SK-N-SH treated with all-trans-retinoic acid at 6 μM for 48 hours (cell line): ENCODE results near the gene IVNS1ABP.
A peak's percentile ranks its signal among the peaks of the same experiment; 100 is the strongest.

ENCODE experiments used
- ATAC-seq: fragments of 200-7000 bp; cut with Tn5 transposase; 3 replicates; pipeline ENCODE4 v1.9.1; 2020; ENCODE audit warnings: mild to moderate bottlenecking, moderate library complexity
- ARNTL ChIP-seq: fragments of 450-650 bp; formaldehyde crosslinking; IDR thresholded peaks from 2 replicates; pipeline ENCODE4 v1.5.0; 2020; ENCODE audit warnings: low read depth, mild to moderate bottlenecking, moderate library complexity, borderline replicate concordance
- CREB5 ChIP-seq: fragments of 250-450 bp; sonication (Bioruptor Pico); IDR thresholded peaks from 2 replicates; pipeline ENCODE4 v1.5.1; 2020; ENCODE audit warnings: low read depth, mild to moderate bottlenecking, moderate library complexity
- CSDC2 ChIP-seq: fragments of 250-450 bp; sonication (Bioruptor Pico); IDR thresholded peaks from 2 replicates; pipeline ENCODE4 v1.5.0; 2020; ENCODE audit warnings: mild to moderate bottlenecking, moderate library complexity
- CSRNP3 ChIP-seq: fragments of 250-450 bp; sonication (Bioruptor Pico); IDR thresholded peaks from 2 replicates; pipeline ENCODE4 v1.5.1; 2021; ENCODE audit warnings: mild to moderate bottlenecking, moderate library complexity
- GLIS3 ChIP-seq: fragments of 250-450 bp; sonication (Bioruptor Pico); IDR thresholded peaks from 2 replicates; pipeline ENCODE4 v1.5.0; 2020; ENCODE audit warnings: mild to moderate bottlenecking, moderate library complexity
- ISL1 ChIP-seq: fragments of 250-450 bp; sonication (Bioruptor Pico); IDR thresholded peaks from 2 replicates; pipeline ENCODE4 v2.1.2; 2022; ENCODE audit warnings: mild to moderate bottlenecking, moderate library complexity
- OSR1 ChIP-seq: fragments of 250-450 bp; sonication (Bioruptor Pico); IDR thresholded peaks from 2 replicates; pipeline ENCODE4 v1.8.0; 2022; ENCODE audit warnings: moderate library complexity, mild to moderate bottlenecking, inconsistent platforms
- PATZ1 ChIP-seq: fragments of 250-450 bp; sonication (Bioruptor Pico); IDR thresholded peaks from 2 replicates; pipeline ENCODE4 v1.8.0; 2020; ENCODE audit warnings: mild to moderate bottlenecking, moderate library complexity, borderline replicate concordance
- POU6F1 ChIP-seq: fragments of 250-450 bp; sonication (Bioruptor Pico); IDR thresholded peaks from 2 replicates; pipeline ENCODE4 v1.8.0; 2021; ENCODE audit warnings: low read depth, mild to moderate bottlenecking, moderate library complexity, borderline replicate concordance
- PPARA ChIP-seq: fragments of 250-450 bp; sonication (Bioruptor Pico); IDR thresholded peaks from 2 replicates; pipeline ENCODE4 v1.5.0; 2020; ENCODE audit warnings: mild to moderate bottlenecking, borderline replicate concordance
- RARB ChIP-seq: fragments of 250-450 bp; sonication (Bioruptor Pico); IDR thresholded peaks from 2 replicates; pipeline ENCODE4 v1.8.0; 2021; ENCODE audit warnings: mild to moderate bottlenecking, moderate library complexity
- SNAI2 ChIP-seq: fragments of 250-450 bp; sonication (Bioruptor Pico); IDR thresholded peaks from 2 replicates; pipeline ENCODE4 v1.5.0; 2020; ENCODE audit warnings: mild to moderate bottlenecking, moderate library complexity
- TCF4 ChIP-seq: fragments of 250-450 bp; sonication (Bioruptor Pico); IDR thresholded peaks from 2 replicates; pipeline ENCODE4 v1.8.0; 2021; ENCODE audit warnings: mild to moderate bottlenecking, moderate library complexity, borderline replicate concordance
- TOX ChIP-seq: fragments of 250-450 bp; sonication (Bioruptor Pico); IDR thresholded peaks from 2 replicates; pipeline ENCODE4 v1.8.0; 2021; ENCODE audit warnings: mild to moderate bottlenecking, moderate library complexity, borderline replicate concordance
- ZC3H10 ChIP-seq: fragments of 250-450 bp; sonication (Bioruptor Pico); IDR thresholded peaks from 2 replicates; pipeline ENCODE4 v1.5.1; 2021; ENCODE audit warnings: mild to moderate bottlenecking, moderate library complexity
- ZFP3 ChIP-seq: fragments of 250-450 bp; sonication (Bioruptor Pico); IDR thresholded peaks from 2 replicates; pipeline ENCODE4 v1.5.0; 2020; ENCODE audit warnings: mild to moderate bottlenecking, moderate library complexity
- ZFP30 ChIP-seq: fragments of 450-650 bp; formaldehyde crosslinking; IDR thresholded peaks from 2 replicates; pipeline ENCODE4 v1.5.0; 2022; ENCODE audit warnings: mild to moderate bottlenecking, moderate library complexity
- ZNF565 ChIP-seq: fragments of 450-650 bp; formaldehyde crosslinking; conservative IDR thresholded peaks from 2 replicates; pipeline ENCODE4 v1.5.0; 2020; ENCODE audit warnings: low read depth, mild to moderate bottlenecking, moderate library complexity
- ZNF70 ChIP-seq: fragments of 450-650 bp; formaldehyde crosslinking; IDR thresholded peaks from 2 replicates; pipeline ENCODE4 v1.5.0; 2020; ENCODE audit warnings: mild to moderate bottlenecking, moderate library complexity
- ZNF8 ChIP-seq: fragments of 450-650 bp; formaldehyde crosslinking; IDR thresholded peaks from 2 replicates; pipeline ENCODE4 v1.5.0; 2020; ENCODE audit warnings: mild to moderate bottlenecking, moderate library complexity

The IVNS1ABP gene

GRCh38 chr1:185280589-185280988 lies 36.5 kb downstream of the IVNS1ABP start:
- no peak for ATAC-seq
- TF ChIP-seq SNAI2 (CRISPR knock-in tag), result no peak
- TF ChIP-seq GLIS3 (CRISPR knock-in tag), result no peak
- no peak for TF ChIP-seq PPARA
- no peak for TF ChIP-seq CSDC2 (CRISPR knock-in tag)
- TF ChIP-seq ZNF70 (CRISPR knock-in tag), result no peak
- no peak for TF ChIP-seq TCF4 (CRISPR knock-in tag)

GRCh38 chr1:185279571-185279970 lies 37.5 kb downstream of the IVNS1ABP start:
- no peak for TF ChIP-seq RARB (CRISPR knock-in tag)
- no peak for TF ChIP-seq ISL1 (CRISPR knock-in tag)
- no peak for TF ChIP-seq TOX (CRISPR knock-in tag)
- no peak for TF ChIP-seq CSRNP3 (CRISPR knock-in tag)
- no peak for TF ChIP-seq ZNF565 (CRISPR knock-in tag)
- no peak for TF ChIP-seq SNAI2 (CRISPR knock-in tag)
- no peak for TF ChIP-seq TCF4 (CRISPR knock-in tag)
- no peak for TF ChIP-seq CSDC2 (CRISPR knock-in tag)
- no peak for TF ChIP-seq POU6F1
- no peak for TF ChIP-seq PATZ1 (CRISPR knock-in tag)
- no peak for TF ChIP-seq GLIS3 (CRISPR knock-in tag)
- TF ChIP-seq ZC3H10 (CRISPR knock-in tag), result no peak
- no peak for TF ChIP-seq ARNTL (CRISPR knock-in tag)
- no peak for TF ChIP-seq ZNF70 (CRISPR knock-in tag)
- TF ChIP-seq PPARA, result no peak
- TF ChIP-seq ZFP30, result no peak
- TF ChIP-seq OSR1 (CRISPR knock-in tag), result no peak
- TF ChIP-seq CREB5 (CRISPR knock-in tag), result no peak
- no peak for TF ChIP-seq ZNF8 (CRISPR knock-in tag)
- peak; percentile 67; the same call in 2 of the 3 replicates for ATAC-seq

GRCh38 chr1:185271921-185272320 lies 45.1 kb downstream of the IVNS1ABP start:
- TF ChIP-seq ZNF70 (CRISPR knock-in tag) (no peak), OSR1 (CRISPR knock-in tag) (no peak), ARNTL (CRISPR knock-in tag) (no peak), ZFP30 (no peak), CSDC2 (CRISPR knock-in tag) (no peak), CREB5 (CRISPR knock-in tag) (no peak), ZNF565 (CRISPR knock-in tag) (no peak), GLIS3 (CRISPR knock-in tag) (no peak), PPARA (no peak), ZFP3 (CRISPR knock-in tag) (no peak), POU6F1 (no peak), ZNF8 (CRISPR knock-in tag) (no peak), PATZ1 (CRISPR knock-in tag) (no peak)
- no peak for ATAC-seq
